ENCODE data around the gene ADAMTS4. TPM values are rescaled to one million over a fixed set of nuclear protein-coding genes. Genes with fewer than 3 reads are reported as not detected.

Gene ADAMTS4
- total RNA-seq, 2 donors from 2014 or later, result 0.55 to 3.4 TPM

GRCh38 chr1:161172776-161173376 is 26.0 kb downstream of the ADAMTS4 start:
- H3K27me3 ChIP-seq (replicated peaks; ENCODE audit: insufficient read depth), result no peaks in the 10 kb centered on the region
- peaks cover 0 to 17% of the 10 kb centered on the region in 2 donors for H3K36me3 ChIP-seq
- intact Hi-C loops (cut with DNase I), result no loop called here
- no peak for DNase-seq (ENCODE audit: low spot score)
- no peak for TF ChIP-seq CTCF (IDR thresholded peaks at IDR 0.05)
- no peak for TF ChIP-seq POLR2A (IDR thresholded peaks at IDR 0.05)
- TF ChIP-seq POLR2AphosphoS5 (IDR thresholded peaks at IDR 0.05), result no peak
- H3K4me1 ChIP-seq (replicated peaks), result no peaks in the 10 kb centered on the region
- 60% methylated on average over 4 of the region's 4 CpGs for WGBS
- no peak overlapping the region for H3K4me3 ChIP-seq
- no peak overlapping the region for H3K27ac ChIP-seq
- no peaks in the 10 kb centered on the region for H3K9me3 ChIP-seq

GRCh38 chr1:161172349-161172748 is 26.5 kb downstream of the ADAMTS4 start:
- H3K4me1 ChIP-seq (replicated peaks), result no peaks in the 10 kb centered on the region
- H3K27me3 ChIP-seq (replicated peaks; ENCODE audit: insufficient read depth), result no peaks in the 10 kb centered on the region
- H3K36me3 ChIP-seq, result peaks cover 0 to 17% of the 10 kb centered on the region in 2 donors
- H3K27ac ChIP-seq, result peak overlapping the region in 1 of 2 donors; percentile 25
- H3K4me3 ChIP-seq, result no peak overlapping the region
- DNase-seq (ENCODE audit: low spot score), result peak; percentile 29
- H3K9me3 ChIP-seq, result no peaks in the 10 kb centered on the region
- no peak for TF ChIP-seq POLR2A (IDR thresholded peaks at IDR 0.05)
- TF ChIP-seq POLR2AphosphoS5 (IDR thresholded peaks at IDR 0.05), result no peak
- no peak for TF ChIP-seq CTCF (IDR thresholded peaks at IDR 0.05)
- WGBS, result 63% methylated on average over 1 of the region's 1 CpG
- intact Hi-C loops (cut with DNase I), result no loop called here

GRCh38 chr1:161171696-161172095 is 27.2 kb downstream of the ADAMTS4 start:
- peak overlapping the region in 1 of 2 donors; percentile 25 for H3K27ac ChIP-seq
- 82% methylated on average over 12 of the region's 12 CpGs for WGBS
- peaks cover 0 to 17% of the 10 kb centered on the region in 2 donors for H3K36me3 ChIP-seq
- no peak overlapping the region for H3K4me3 ChIP-seq
- no peak for TF ChIP-seq CTCF (IDR thresholded peaks at IDR 0.05)
- TF ChIP-seq POLR2AphosphoS5 (IDR thresholded peaks at IDR 0.05), result no peak
- TF ChIP-seq POLR2A (IDR thresholded peaks at IDR 0.05), result no peak
- no peaks in the 10 kb centered on the region for H3K27me3 ChIP-seq (replicated peaks; ENCODE audit: insufficient read depth)
- no peaks in the 10 kb centered on the region for H3K9me3 ChIP-seq
- H3K4me1 ChIP-seq (replicated peaks), result no peaks in the 10 kb centered on the region
- DNase-seq (ENCODE audit: low spot score), result no peak
- intact Hi-C loops (cut with DNase I), result no loop called here

- TF ChIP-seq POLR2AphosphoS5 (IDR thresholded peaks at IDR 0.05), result no peak
- TF ChIP-seq POLR2A (IDR thresholded peaks at IDR 0.05), result no peak
- no peak for TF ChIP-seq CTCF (IDR thresholded peaks at IDR 0.05)
- H3K4me3 ChIP-seq, result no peak overlapping the region
- no peaks in the 10 kb centered on the region for H3K9me3 ChIP-seq
- intact Hi-C loops (cut with DNase I), result no loop called here
- H3K4me1 ChIP-seq (replicated peaks), result no peaks in the 10 kb centered on the region
- H3K27ac ChIP-seq, result no peak overlapping the region
- H3K27me3 ChIP-seq (replicated peaks; ENCODE audit: insufficient read depth), result no peaks in the 10 kb centered on the region
- no peak for DNase-seq (ENCODE audit: low spot score)
- peaks cover 0 to 17% of the 10 kb centered on the region in 2 donors for H3K36me3 ChIP-seq
- WGBS, result 51% methylated on average over 5 of the region's 5 CpGs
Measured at GRCh38 chr1:161171191-161171590, 27.7 kb downstream of the ADAMTS4 start.

- peaks cover 0 to 17% of the 10 kb centered on the region in 2 donors for H3K36me3 ChIP-seq
Measured at GRCh38 chr1:161168906-161169305, 29.9 kb downstream of the ADAMTS4 start.

More at GRCh38 chr1:161168906-161169305, 29.9 kb downstream of the ADAMTS4 start:
- no peak overlapping the region for H3K4me3 ChIP-seq
- intact Hi-C loops (cut with DNase I), result no loop called here
- TF ChIP-seq POLR2AphosphoS5 (IDR thresholded peaks at IDR 0.05), result no peak
- TF ChIP-seq CTCF (IDR thresholded peaks at IDR 0.05), result no peak
- no peak for TF ChIP-seq POLR2A (IDR thresholded peaks at IDR 0.05)
- H3K9me3 ChIP-seq, result no peaks in the 10 kb centered on the region
- WGBS, result 93% methylated on average over 9 of the region's 9 CpGs
- no peak overlapping the region for H3K27ac ChIP-seq
- no peak for DNase-seq (ENCODE audit: low spot score)
- no peaks in the 10 kb centered on the region for H3K27me3 ChIP-seq (replicated peaks; ENCODE audit: insufficient read depth)
- peaks cover 2% of the 10 kb centered on the region for H3K4me1 ChIP-seq (replicated peaks)
